Epithelial cell of proximal tubule (primary cell): ENCODE results near the gene PCF11. TPM values are rescaled to one million over a fixed set of nuclear protein-coding genes. Genes with fewer than 3 reads are reported as not detected.

Experiments used
- DNase-seq: peaks from one replicate; pipeline ENCODE4 v3.0.0-alpha.2; 2011; ENCODE audit warnings: low read depth
- H3K4me3 ChIP-seq: 2 replicates; pipeline ENCODE4 v1.5.1; 2011; ENCODE audit warnings: low read depth, mild to moderate bottlenecking, low read length
- total RNA-seq: library from RNA; depleted of rRNA; stranded (reverse); fragments of >200 nt; gene quantifications from 2 replicates; pipeline ENCODE4 v1.2.3, GENCODE V29; 2015
- TF ChIP-seq, protein P1 (sequence below): conservative IDR thresholded peaks from 2 replicates; pipeline ENCODE4 v1.5.1; 2012; ENCODE audit warnings: low read depth, mild to moderate bottlenecking, low read length

The PCF11 gene
- total RNA-seq, 1 donor from 2014 or later, result 34.2 TPM

DNA sequence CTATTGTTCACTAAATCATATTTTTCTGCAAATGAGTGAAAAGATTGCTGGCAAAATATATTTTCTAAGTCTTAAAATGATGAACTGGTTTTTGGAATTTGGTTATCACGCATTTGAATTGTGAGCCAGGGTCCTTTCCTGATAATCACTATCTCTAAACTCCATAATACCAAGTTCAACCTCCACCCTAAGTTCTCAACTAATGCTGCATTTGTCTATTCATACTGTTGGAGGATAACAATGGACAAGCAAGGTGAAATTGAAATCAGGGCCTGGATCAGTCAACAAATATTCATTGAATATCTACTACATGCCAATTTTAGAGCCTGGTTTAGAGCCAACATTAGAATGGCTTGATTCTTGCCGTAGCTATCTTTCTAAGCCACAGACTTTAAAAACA is 4.7 kb upstream of the PCF11 start:
- DNase-seq, result no peak
- no peak overlapping the region for H3K4me3 ChIP-seq
- TF ChIP-seq, protein P1, sequence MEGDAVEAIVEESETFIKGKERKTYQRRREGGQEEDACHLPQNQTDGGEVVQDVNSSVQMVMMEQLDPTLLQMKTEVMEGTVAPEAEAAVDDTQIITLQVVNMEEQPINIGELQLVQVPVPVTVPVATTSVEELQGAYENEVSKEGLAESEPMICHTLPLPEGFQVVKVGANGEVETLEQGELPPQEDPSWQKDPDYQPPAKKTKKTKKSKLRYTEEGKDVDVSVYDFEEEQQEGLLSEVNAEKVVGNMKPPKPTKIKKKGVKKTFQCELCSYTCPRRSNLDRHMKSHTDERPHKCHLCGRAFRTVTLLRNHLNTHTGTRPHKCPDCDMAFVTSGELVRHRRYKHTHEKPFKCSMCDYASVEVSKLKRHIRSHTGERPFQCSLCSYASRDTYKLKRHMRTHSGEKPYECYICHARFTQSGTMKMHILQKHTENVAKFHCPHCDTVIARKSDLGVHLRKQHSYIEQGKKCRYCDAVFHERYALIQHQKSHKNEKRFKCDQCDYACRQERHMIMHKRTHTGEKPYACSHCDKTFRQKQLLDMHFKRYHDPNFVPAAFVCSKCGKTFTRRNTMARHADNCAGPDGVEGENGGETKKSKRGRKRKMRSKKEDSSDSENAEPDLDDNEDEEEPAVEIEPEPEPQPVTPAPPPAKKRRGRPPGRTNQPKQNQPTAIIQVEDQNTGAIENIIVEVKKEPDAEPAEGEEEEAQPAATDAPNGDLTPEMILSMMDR, result no peak

DNA sequence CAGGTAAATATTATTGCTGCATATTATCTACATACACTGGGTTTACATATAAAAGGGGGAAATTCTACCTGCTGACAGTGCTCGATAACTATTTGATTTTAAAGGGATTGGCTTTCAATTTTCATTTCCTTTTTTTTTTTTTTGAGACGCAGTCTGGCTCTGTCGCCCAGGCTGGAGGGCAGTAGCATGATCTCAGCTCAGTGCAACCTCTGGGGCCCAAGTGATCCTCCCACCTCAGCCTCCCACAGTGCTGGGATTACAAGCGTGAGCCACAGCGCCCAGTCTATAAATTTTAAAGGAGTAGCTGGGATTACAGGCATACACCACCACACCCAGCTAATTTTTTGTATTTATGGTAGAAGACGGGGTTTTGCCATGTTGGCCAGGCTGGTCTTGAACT is 3.2 kb upstream of the PCF11 start:
- DNase-seq, result no peak
- H3K4me3 ChIP-seq, result no peak overlapping the region
- TF ChIP-seq, protein P1, result no peak

DNA sequence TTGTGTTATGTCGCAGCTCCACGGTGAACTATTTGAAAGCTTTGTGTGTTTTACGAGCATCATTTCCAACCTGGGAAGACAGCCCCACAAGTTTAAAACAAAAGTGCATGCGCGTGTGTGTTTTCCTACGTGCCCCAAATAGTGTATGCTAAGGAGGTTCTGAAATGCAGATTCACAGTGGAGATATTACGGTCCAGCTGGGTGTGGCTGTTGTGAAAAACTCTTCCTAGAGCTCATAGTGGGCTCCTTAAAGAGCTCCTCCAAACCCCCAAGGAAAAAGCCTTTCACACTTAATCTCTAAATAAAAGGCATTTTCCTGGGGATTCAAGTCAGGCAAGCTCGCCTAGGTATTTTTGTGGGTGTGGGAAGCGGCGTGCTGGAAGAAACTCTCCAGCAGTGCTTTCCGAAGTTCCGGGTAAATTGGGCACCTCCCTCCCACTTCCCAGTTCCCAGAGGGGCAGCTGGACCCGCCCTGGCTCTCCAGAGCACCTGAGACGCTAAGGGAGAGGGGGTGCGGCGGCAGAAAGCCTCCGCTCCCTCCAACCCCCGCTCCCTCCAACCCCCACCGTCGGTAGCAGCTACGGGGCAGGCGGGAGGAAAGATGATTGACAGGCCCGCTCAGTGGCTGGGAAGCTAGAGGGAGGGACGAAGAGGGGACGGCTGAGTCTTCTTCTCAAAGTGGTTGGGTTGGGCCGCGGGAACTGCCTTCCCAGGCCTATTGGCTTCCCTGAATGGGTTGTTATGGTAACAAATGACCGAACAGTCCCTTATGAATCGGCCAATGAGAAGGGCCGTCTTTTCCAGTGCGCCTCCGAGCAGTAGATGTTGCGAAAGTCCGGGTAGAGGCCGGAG is 561 bp upstream of the PCF11 start:
- peak overlapping the region; percentile 62 for H3K4me3 ChIP-seq
- TF ChIP-seq, protein P1, result no peak

DNA sequence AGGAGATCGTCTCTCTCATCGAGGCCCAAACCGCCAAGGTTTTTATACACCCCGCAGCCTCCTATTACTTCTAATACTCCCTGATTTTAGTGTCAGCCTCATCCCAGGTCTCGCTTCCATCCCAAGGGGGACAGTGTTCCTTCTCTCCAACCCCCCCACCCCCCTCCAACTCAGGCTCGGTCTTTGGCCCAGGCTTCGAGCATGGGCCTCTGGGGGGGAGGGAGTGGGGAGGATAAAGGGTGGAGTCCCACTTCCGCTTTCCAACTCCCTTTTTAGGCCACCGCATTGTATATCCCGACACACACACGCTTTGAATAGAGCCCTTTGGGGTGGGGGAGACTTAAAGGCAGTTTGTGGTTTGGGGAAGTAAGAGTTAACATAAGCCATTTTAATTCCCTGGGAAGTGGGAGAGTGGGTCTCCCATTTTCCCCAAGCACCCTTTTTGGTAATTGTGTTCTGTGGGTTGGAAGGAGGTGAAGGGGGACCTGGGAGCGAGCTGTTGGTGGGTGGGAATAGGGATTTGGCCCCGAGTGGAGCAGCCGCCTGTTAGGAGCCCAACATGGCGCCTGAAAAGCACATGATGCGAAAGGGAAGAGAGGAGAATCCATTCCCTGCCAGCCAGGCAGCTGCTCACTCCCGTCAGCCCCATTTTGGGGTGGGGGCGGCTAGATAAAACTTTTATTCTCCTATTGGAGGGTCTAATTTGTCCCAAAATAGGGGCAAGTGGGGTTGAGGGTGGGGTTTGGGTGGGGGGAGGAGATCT is 844 bp downstream of the PCF11 start:
- TF ChIP-seq, protein P1, result no peak
- H3K4me3 ChIP-seq, result peak overlapping the region; percentile 82
- no peak for DNase-seq

More for the DNA sequence above, 561 bp upstream of the PCF11 start:
- peak; percentile 98 for DNase-seq

DNA sequence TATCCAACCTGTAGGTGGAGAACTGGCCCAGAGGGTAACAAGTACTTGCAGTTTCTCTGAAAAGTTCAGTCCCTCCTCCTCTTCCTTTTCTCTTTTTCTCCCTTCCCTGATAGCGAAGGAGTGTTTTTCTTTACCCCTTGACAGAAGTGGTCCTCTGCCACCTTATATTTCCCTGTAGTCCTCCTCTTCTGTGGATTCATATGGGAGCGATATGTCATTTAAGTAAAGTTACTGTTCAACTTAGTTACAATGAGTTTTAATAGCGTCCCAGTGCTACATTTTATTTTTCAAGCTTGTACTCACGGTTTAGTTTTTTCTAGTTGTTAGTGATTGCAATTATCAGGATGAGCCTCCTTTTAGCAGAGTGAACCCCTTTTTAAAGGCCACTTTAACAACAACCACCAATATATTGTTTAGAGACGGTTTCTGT is 1.4 kb downstream of the PCF11 start:
- peak overlapping the region; percentile 82 for H3K4me3 ChIP-seq
- TF ChIP-seq, protein P1, result no peak
- no peak for DNase-seq

DNA sequence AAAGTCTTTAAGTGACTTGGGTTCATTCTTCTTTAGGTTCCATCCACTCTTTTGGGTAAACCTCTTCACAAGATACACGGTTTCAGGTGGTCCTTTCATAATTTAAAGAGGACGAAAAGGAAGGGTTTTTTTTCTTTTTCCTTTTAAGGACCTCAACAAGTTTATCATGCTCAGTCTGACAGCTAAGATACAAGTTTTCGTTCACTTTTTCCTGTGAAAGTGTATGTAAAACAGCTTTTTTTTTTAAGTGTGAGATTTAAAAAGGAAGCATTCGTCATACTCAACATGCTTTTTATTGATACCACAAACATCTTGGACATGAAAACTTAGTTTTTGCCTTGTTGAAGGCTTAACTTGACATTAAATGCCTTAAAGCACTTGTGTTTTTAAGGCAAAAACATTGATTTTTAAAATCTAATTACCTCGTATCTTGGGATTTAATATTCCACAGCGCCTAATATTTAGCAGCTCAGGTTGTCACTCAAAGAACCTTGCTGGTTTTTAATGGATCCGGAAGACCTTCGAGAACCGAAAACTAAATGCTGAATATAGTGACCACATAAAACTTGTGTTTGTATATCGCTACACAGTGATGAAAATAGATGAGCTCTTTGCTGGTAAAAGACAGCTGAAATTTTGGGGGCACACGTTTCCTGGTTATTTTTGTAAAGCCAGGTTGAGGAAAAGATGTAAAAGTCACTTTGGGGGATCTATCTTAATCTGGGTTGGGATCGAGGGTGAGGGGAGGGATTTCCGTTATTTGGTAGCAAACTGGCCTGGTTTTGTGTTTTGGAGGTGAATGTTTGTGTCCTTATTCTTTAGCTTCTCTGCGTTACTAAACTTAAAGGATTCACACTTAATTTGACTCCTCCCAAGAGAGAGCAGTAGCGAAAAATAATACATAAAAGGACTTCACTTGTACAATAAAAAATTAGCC is 2.3 kb downstream of the PCF11 start:
- TF ChIP-seq, protein P1, result no peak
- peak overlapping the region; percentile 82 for H3K4me3 ChIP-seq
- DNase-seq, result no peak
